22Rv1 (cell line): ENCODE measurements around the gene PTPRD.

Source experiments
- H3K27ac ChIP-seq: fragments of 450-650 bp; 2 replicates; pipeline ENCODE4 v1.5.1; 2017
- CTCF ChIP-seq: fragments of 450-650 bp; IDR thresholded peaks from 2 replicates; pipeline ENCODE4 v1.5.1; 2017; ENCODE audit warnings: mild to moderate bottlenecking
- ZFX ChIP-seq: fragments of 450-650 bp; IDR thresholded peaks from 2 replicates; pipeline ENCODE4 v1.6.1; 2017; ENCODE audit warnings: antibody characterized with exemption, borderline replicate concordance

PTPRD gene

GRCh38 chr9:8821910-8822666, 1790.7 kb downstream of the PTPRD start:
- TF ChIP-seq ZFX = no peak
- H3K27ac ChIP-seq = no peak overlapping the region

DNA sequence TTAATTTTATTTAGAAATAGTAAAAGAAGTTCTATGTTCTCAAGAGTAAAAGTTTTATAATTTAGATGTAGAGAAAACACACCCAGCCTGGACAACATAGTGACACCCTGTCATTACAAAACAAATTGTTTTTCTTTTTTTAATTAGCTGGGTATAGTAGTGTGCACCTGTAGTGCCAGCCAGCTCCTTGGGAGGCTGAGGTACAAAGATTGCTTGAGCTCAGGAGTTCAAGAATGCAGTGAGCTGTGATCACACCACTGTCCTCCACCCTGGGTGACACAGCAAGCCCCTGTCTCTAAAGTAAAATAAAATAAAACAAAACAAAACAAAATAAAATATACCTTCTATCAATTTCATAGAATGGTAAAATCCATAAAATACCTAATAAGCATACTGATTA, 1795.5 kb downstream of the PTPRD start:
- TF ChIP-seq CTCF (no peak), ZFX (no peak)
- H3K27ac ChIP-seq = no peak overlapping the region

GRCh38 chr9:8816361-8816760, 1796.4 kb downstream of the PTPRD start:
- no peak overlapping the region for H3K27ac ChIP-seq
- TF ChIP-seq CTCF (no peak), ZFX (no peak)

GRCh38 chr9:8815931-8816330, 1796.9 kb downstream of the PTPRD start:
- no peak overlapping the region for H3K27ac ChIP-seq
- TF ChIP-seq ZFX (no peak), CTCF (no peak)

- no peak for TF ChIP-seq CTCF
- TF ChIP-seq ZFX = no peak
- H3K27ac ChIP-seq = no peak overlapping the region
Measured at GRCh38 chr9:8815219-8815618, 1797.6 kb downstream of the PTPRD start.

GRCh38 chr9:8812888-8813287, 1799.9 kb downstream of the PTPRD start:
- no peak overlapping the region for H3K27ac ChIP-seq
- TF ChIP-seq ZFX (no peak), CTCF (no peak)

- TF ChIP-seq CTCF (no peak), ZFX (no peak)
- H3K27ac ChIP-seq = no peak overlapping the region
Measured at GRCh38 chr9:8809741-8810140, 1803.1 kb downstream of the PTPRD start.

DNA sequence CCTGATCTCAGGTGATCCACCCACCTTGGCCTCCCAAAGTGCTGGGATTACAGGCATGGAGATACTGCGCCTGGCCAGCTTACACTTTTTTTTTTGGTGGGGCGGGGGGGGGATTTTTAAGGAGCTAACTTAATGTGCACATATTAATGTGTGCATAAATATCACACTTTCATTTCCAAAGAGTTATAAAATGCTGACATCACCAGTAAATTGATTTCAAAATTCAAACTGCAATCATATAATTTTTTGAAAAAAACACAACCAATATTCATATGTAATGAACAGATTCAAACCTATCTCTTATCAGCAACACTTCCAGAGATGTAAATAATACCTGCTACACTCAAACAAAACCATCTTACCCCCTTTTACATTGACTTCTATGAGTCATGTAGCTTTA, 1806.7 kb downstream of the PTPRD start:
- TF ChIP-seq ZFX (no peak), CTCF (no peak)
- no peak overlapping the region for H3K27ac ChIP-seq
